HG03521 (cell line): ENCODE results near the gene VPS37B.

Experiments used
- ATAC-seq: cut with Tn5 transposase; IDR thresholded peaks from one replicate; pipeline ENCODE4 v1.9.1; 2021; ENCODE audit warnings: mild to moderate bottlenecking, moderate library complexity; ENCODE audit not compliant: unreplicated experiment

The VPS37B gene

GRCh38 chr12:122855071-122855829 lies 40.7 kb downstream of the VPS37B start:
- ATAC-seq = no peak

GRCh38 chr12:122854554-122854953 lies 41.4 kb downstream of the VPS37B start:
- no peak for ATAC-seq

- ATAC-seq = no peak
Measured at GRCh38 chr12:122853582-122854245, 42.2 kb downstream of the VPS37B start.

- no peak for ATAC-seq
Measured at GRCh38 chr12:122852336-122853275, 43.3 kb downstream of the VPS37B start.

- no peak for ATAC-seq
Measured at GRCh38 chr12:122851820-122852219, 44.1 kb downstream of the VPS37B start.

GRCh38 chr12:122850695-122851350 lies 45.1 kb downstream of the VPS37B start:
- no peak for ATAC-seq

- ATAC-seq = no peak
Measured at GRCh38 chr12:122850048-122850445, 45.9 kb downstream of the VPS37B start.

GRCh38 chr12:122849352-122850047 lies 46.4 kb downstream of the VPS37B start:
- ATAC-seq = no peak

GRCh38 chr12:122848471-122849351 lies 47.2 kb downstream of the VPS37B start:
- no peak for ATAC-seq

- ATAC-seq = no peak
Measured at GRCh38 chr12:122847921-122848421, 48.0 kb downstream of the VPS37B start.

- ATAC-seq = no peak
Measured at GRCh38 chr12:122847516-122847836, 48.4 kb downstream of the VPS37B start.

- no peak for ATAC-seq
Measured at GRCh38 chr12:122846622-122847515, 49.1 kb downstream of the VPS37B start.

GRCh38 chr12:122845865-122846621 lies 49.9 kb downstream of the VPS37B start:
- ATAC-seq = no peak

- no peak for ATAC-seq
Measured at GRCh38 chr12:122845041-122845864, 50.7 kb downstream of the VPS37B start.

- no peak for ATAC-seq
Measured at GRCh38 chr12:122844366-122844971, 51.5 kb downstream of the VPS37B start.

GRCh38 chr12:122843455-122843854 lies 52.5 kb downstream of the VPS37B start:
- no peak for ATAC-seq
